Stimulated activated naive CD8-positive, alpha-beta T cell treated with anti-CD3 and anti-CD28 coated beads, Interleukin-15, Interleukin-2, amounts not matched to agents 100 U/mL and 50 U/mL, for 24 hours (primary cell): ENCODE results near the gene ABLIM3.

Experiments used
- ATAC-seq: fragments of 150-1000 bp; cut with Tn5 transposase; one replicate; pipeline ENCODE4 v1.10.0; 2021
- DNase-seq: peaks from one replicate; pipeline ENCODE4 v3.0.0; 2021

The ABLIM3 gene

DNA sequence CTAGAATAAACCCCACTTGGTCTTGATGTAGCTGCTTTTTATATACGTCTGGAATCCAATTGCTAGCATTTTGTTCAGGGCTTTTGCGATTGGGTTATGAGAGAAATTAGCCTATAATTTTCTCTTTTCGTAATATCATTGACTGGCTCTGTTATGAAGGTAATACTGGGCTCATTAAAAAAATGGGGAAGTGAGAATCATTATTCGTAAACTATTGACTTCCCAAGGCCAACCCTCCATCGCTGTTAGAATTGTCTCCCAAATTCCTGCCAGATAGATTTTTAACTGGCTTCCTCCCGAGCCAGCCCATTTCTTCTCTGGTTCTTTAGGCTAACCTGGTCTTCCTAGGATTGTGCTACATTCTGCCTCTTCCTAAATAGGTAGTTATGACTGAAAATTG, 168.1 kb downstream of the ABLIM3 start:
- DNase-seq (no peak), ATAC-seq (no peak)
